Measurements from ENCODE around the gene SLC39A5. TPM values are rescaled to one million over a fixed set of nuclear protein-coding genes. Genes with fewer than 3 reads are reported as not detected.

SLC39A5 gene
- polyA plus RNA-seq, 3 donors: 0.21 to 0.25 TPM; not detected in 1

- H2AFZ ChIP-seq (ENCODE audit: insufficient read depth, low read depth, low read length, poor library complexity, severe bottlenecking): peak overlapping the region; percentile 92
- H3K79me2 ChIP-seq (ENCODE audit: insufficient read depth, low read length): peaks cover 52% of the 10 kb centered on the region
Measured at GRCh38 chr12:56188131-56188777, 41.6 kb upstream of the SLC39A5 start.

GRCh38 chr12:56188778-56189098, 41.1 kb upstream of the SLC39A5 start:
- H3K27me3 ChIP-seq (ENCODE audit: control insufficient read depth in 2 of 2, insufficient read depth in 2 of 2, low read length in 2 of 2): no peaks in the 10 kb centered on the region
- peak overlapping the region; percentile 63 to 88 (median 83) for H3K4me3 ChIP-seq (replicated peaks in 1 of 3; ENCODE audit: low read depth in 2 of 3, low read length in 3 of 3)
- Mint-ChIP-seq H3K4me1 (peaks cover 43% of the 10 kb centered on the region), H3K36me3 (peaks cover 23 to 32% of the 10 kb centered on the region in 2 donors), H3K4me3 (peak overlapping the region; percentile 80 to 94), H3K27ac (peak overlapping the region in 6 of 7 donors; percentile 73 to 91 (median 86)), H3K9me3 (no peaks in the 10 kb centered on the region), H3K27me3 (ENCODE audit: low read depth in 3 of 3) (no peaks in the 10 kb centered on the region)
- H3K9me3 ChIP-seq (replicated peaks in 1 of 2; ENCODE audit: control insufficient read depth in 1 of 2, insufficient read depth in 1 of 2, low read length in 2 of 2): no peaks in the 10 kb centered on the region
- TF ChIP-seq CTCF (IDR thresholded peaks at IDR 0.05): no peak
- peaks cover 9% of the 10 kb centered on the region for H4K20me1 ChIP-seq (ENCODE audit: insufficient read depth, low read length)
- intact Hi-C loops (cut with micrococcal nuclease): loop anchor here (2.0 to 5.0 kb wide), 5 partner anchors 30 to 70 kb away; partner anchors contain the start of genes MYL6 (in 1 of the 2), NABP2 (in 1 of the 2), RNF41 (in 1 of the 2) and ZC3H10 (in 1 of the 2)
- H3K4me2 ChIP-seq (replicated peaks; ENCODE audit: extremely low read depth, low read length, poor library complexity, severe bottlenecking): peak overlapping the region; percentile 96
- no peak for DNase-seq
- H3K36me3 ChIP-seq (replicated peaks in 1 of 2; ENCODE audit: control insufficient read depth in 1 of 2, insufficient read depth in 2 of 2, low read length in 2 of 2): peaks cover 19 to 32% of the 10 kb centered on the region in 2 donors
- H3K27ac ChIP-seq (ENCODE audit: low read depth in 1 of 2, low read length in 2 of 2): peak overlapping the region; percentile 52 to 72
- peaks cover 34 to 37% of the 10 kb centered on the region in 2 donors for H3K4me1 ChIP-seq (ENCODE audit: control insufficient read depth in 1 of 2, insufficient read depth in 2 of 2, low read length in 2 of 2)
- H3K79me2 ChIP-seq (ENCODE audit: insufficient read depth, low read length): peaks cover 47% of the 10 kb centered on the region
- H3K9ac ChIP-seq (ENCODE audit: insufficient read depth, low read length, poor library complexity, severe bottlenecking): peak overlapping the region; percentile 73
- H2AFZ ChIP-seq (ENCODE audit: insufficient read depth, low read depth, low read length, poor library complexity, severe bottlenecking): peak overlapping the region; percentile 92
- 0% methylated on average over 11 of the region's 17 CpGs for WGBS (ENCODE audit: insufficient coverage)

More at GRCh38 chr12:56188131-56188777, 41.6 kb upstream of the SLC39A5 start:
- intact Hi-C loops (cut with micrococcal nuclease): loop anchor here (2.0 to 5.0 kb wide), 5 partner anchors 29 to 69 kb away; partner anchors contain the start of genes MYL6 (in 1 of the 2), NABP2 (in 1 of the 2), RNF41 (in 1 of the 2) and ZC3H10 (in 1 of the 2)
- H3K4me3 Mint-ChIP-seq: peak overlapping the region; percentile 80 to 94
- Histone ChIP-seq H3K9ac (ENCODE audit: insufficient read depth, low read length, poor library complexity, severe bottlenecking) (peak overlapping the region; percentile 73), H3K4me2 (replicated peaks; ENCODE audit: extremely low read depth, low read length, poor library complexity, severe bottlenecking) (peak overlapping the region; percentile 96), H3K36me3 (replicated peaks in 1 of 2; ENCODE audit: control insufficient read depth in 1 of 2, insufficient read depth in 2 of 2, low read length in 2 of 2) (peaks cover 23 to 37% of the 10 kb centered on the region in 2 donors), H3K27ac (ENCODE audit: low read depth in 1 of 2, low read length in 2 of 2) (peak overlapping the region; percentile 52 to 72), H3K9me3 (replicated peaks in 1 of 2; ENCODE audit: control insufficient read depth in 1 of 2, insufficient read depth in 1 of 2, low read length in 2 of 2) (no peaks in the 10 kb centered on the region), H3K27me3 (ENCODE audit: control insufficient read depth in 2 of 2, insufficient read depth in 2 of 2, low read length in 2 of 2) (no peaks in the 10 kb centered on the region), H4K20me1 (ENCODE audit: insufficient read depth, low read length) (peaks cover 9% of the 10 kb centered on the region), H3K4me3 (replicated peaks in 1 of 3; ENCODE audit: low read depth in 2 of 3, low read length in 3 of 3) (peak overlapping the region; percentile 63 to 88 (median 83)), H3K4me1 (ENCODE audit: control insufficient read depth in 1 of 2, insufficient read depth in 2 of 2, low read length in 2 of 2) (peaks cover 34 to 37% of the 10 kb centered on the region in 2 donors)
- H3K9me3 Mint-ChIP-seq: no peaks in the 10 kb centered on the region
- peak overlapping the region; percentile 70 to 91 (median 86) for H3K27ac Mint-ChIP-seq
- peaks cover 41% of the 10 kb centered on the region for H3K4me1 Mint-ChIP-seq
- 29% methylated on average over 3 of the region's 10 CpGs for WGBS (ENCODE audit: insufficient coverage)
- H3K27me3 Mint-ChIP-seq (ENCODE audit: low read depth in 3 of 3): no peaks in the 10 kb centered on the region
- TF ChIP-seq CTCF (IDR thresholded peaks at IDR 0.05): no peak
- no peak for DNase-seq
- peaks cover 27 to 35% of the 10 kb centered on the region in 2 donors for H3K36me3 Mint-ChIP-seq

Measured in CD14-positive monocyte (primary cell).